WERI-Rb-1 (cell line): ENCODE measurements around the gene ZMYM4.

Experiments
- DNase-seq: peaks from one replicate; pipeline ENCODE4 v3.0.0-alpha.2; 2020
- H3K27ac ChIP-seq: fragments of 250-450 bp; sonication (Bioruptor Pico); 2 replicates; pipeline ENCODE4 v1.5.1; 2020; ENCODE audit warnings: mild to moderate bottlenecking, moderate library complexity
- H3K27me3 ChIP-seq: fragments of 250-450 bp; sonication (Bioruptor Pico); 2 replicates; pipeline ENCODE4 v1.5.1; 2021; ENCODE audit warnings: mild to moderate bottlenecking, low read depth, moderate library complexity; ENCODE audit not compliant: insufficient read depth, severe bottlenecking
- H3K36me3 ChIP-seq: fragments of 250-450 bp; sonication (Bioruptor Pico); 2 replicates; pipeline ENCODE4 v1.5.1; 2020; ENCODE audit warnings: mild to moderate bottlenecking, moderate library complexity
- H3K4me3 ChIP-seq: 2 replicates; pipeline ENCODE4 v1.5.1; 2011; ENCODE audit warnings: low read depth, mild to moderate bottlenecking, control low read depth, low read length
- H3K9me3 ChIP-seq: fragments of 250-450 bp; sonication (Bioruptor Pico); 2 replicates; pipeline ENCODE4 v1.5.1; 2021; ENCODE audit warnings: mild to moderate bottlenecking, moderate library complexity; ENCODE audit not compliant: severe bottlenecking
- TF ChIP-seq, protein P1 (sequence below): IDR thresholded peaks from 2 replicates; pipeline ENCODE4 v1.5.1; 2011; ENCODE audit warnings: low read depth, mild to moderate bottlenecking, control low read depth, inconsistent platforms, low read length

ZMYM4 gene

DNA sequence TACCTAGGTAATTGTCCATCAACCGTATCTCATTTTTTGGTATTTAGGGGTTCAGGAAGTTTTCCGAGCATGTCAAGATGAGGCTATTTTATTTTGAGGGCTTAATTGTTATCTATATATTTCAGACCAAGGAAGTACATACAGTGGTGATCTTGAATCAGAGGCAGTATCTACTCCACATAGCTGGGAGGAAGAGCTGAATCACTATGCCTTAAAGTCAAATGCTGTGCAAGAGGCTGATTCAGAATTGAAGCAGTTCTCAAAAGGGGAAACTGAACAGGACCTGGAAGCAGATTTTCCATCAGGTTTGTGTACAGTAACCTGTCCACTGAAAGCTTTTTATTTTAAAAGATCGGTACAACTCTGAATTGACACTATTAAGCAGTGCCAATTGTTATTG is 130.2 kb downstream of the ZMYM4 start:
- Histone ChIP-seq H3K9me3 (no peaks in the 10 kb centered on the region), H3K36me3 (peaks cover 81% of the 10 kb centered on the region), H3K4me3 (no peak overlapping the region), H3K27ac (no peak overlapping the region), H3K27me3 (no peaks in the 10 kb centered on the region)
- TF ChIP-seq, protein P1, sequence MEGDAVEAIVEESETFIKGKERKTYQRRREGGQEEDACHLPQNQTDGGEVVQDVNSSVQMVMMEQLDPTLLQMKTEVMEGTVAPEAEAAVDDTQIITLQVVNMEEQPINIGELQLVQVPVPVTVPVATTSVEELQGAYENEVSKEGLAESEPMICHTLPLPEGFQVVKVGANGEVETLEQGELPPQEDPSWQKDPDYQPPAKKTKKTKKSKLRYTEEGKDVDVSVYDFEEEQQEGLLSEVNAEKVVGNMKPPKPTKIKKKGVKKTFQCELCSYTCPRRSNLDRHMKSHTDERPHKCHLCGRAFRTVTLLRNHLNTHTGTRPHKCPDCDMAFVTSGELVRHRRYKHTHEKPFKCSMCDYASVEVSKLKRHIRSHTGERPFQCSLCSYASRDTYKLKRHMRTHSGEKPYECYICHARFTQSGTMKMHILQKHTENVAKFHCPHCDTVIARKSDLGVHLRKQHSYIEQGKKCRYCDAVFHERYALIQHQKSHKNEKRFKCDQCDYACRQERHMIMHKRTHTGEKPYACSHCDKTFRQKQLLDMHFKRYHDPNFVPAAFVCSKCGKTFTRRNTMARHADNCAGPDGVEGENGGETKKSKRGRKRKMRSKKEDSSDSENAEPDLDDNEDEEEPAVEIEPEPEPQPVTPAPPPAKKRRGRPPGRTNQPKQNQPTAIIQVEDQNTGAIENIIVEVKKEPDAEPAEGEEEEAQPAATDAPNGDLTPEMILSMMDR: no peak
- no peak for DNase-seq

DNA sequence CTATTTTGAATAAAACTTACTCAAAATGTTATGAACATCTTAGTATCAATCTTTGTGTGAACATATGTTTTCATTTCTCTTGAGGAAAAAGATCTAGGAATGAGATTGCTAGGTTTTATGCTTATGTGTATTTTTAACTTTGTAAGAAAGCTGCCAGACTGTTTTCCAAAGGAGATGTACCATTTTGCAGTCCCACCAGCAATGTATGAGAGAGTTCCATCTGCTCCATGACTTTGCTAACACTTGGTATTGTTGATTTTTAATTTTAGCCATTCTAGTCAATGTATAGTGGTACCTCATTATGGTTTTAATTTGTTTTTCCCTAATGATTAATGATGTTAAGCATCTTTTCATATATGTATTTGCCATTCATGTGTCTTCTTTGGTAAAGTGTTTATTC is 132.5 kb downstream of the ZMYM4 start:
- H3K27ac ChIP-seq: no peak overlapping the region
- no peaks in the 10 kb centered on the region for H3K9me3 ChIP-seq
- no peak overlapping the region for H3K4me3 ChIP-seq
- TF ChIP-seq, protein P1: no peak
- no peaks in the 10 kb centered on the region for H3K27me3 ChIP-seq
- peaks cover 79% of the 10 kb centered on the region for H3K36me3 ChIP-seq
- no peak for DNase-seq

DNA sequence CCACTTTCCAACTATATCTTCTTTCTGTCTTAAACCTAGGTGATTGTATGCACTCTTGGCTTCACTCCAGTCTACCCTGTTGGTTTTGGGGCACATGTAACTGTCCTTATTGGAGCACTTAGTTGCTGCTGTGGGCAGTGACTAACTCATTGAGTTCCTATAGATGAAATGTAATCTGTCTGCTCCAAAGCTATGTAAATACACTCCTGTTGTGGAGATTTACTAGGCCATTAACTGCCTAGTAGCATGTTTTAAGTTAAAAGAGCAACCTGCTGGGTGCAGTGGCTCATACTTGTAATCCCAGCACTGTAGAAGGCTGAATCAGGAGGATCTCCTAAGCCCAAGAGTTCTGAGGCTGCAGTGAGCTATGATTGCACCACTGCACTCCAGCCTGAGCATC is 137.6 kb downstream of the ZMYM4 start:
- Histone ChIP-seq H3K36me3 (peaks cover 65% of the 10 kb centered on the region), H3K4me3 (no peak overlapping the region), H3K27ac (no peak overlapping the region), H3K9me3 (no peaks in the 10 kb centered on the region), H3K27me3 (no peaks in the 10 kb centered on the region)
- no peak for DNase-seq
- TF ChIP-seq, protein P1: no peak

DNA sequence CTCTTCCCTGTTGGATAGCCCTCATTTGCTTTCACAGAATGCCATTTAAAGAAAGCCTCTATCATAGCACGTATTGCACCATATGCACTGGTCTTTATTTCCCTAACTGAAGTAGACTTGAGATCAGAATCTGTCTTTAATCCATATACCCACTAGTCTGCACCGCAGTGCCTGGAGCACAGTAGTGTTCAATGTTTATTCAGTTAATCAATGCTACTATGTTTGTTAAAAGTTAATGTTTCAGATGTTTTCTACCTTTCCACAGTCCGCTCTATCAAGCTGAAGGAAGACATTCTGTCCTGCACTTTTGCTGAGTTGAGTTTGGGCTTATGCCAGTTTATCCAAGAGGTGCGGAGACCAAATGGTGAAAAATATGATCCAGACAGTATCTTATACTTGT is 139.2 kb downstream of the ZMYM4 start:
- H3K36me3 ChIP-seq: peaks cover 52% of the 10 kb centered on the region
- DNase-seq: no peak
- no peak overlapping the region for H3K4me3 ChIP-seq
- no peaks in the 10 kb centered on the region for H3K27me3 ChIP-seq
- TF ChIP-seq, protein P1: no peak
- no peaks in the 10 kb centered on the region for H3K9me3 ChIP-seq
- no peak overlapping the region for H3K27ac ChIP-seq

DNA sequence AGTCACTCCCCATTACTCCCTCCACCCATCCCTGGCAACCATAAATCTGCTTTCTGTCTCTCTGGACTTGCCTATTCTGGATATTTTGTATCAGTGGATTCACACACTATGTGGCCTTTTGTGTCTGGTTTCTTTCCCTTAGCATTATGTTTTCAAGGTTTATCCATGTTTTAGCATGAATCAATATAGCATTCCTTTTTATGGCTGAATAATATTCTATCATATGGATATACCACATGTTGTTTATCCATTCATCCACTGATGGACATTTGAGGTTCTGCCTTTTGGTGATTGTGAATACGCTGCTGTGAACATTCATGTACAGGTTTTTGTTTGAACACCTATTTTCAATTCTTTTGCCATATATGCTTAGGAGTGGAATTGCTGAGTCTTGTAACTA is 140.4 kb downstream of the ZMYM4 start:
- no peak overlapping the region for H3K27ac ChIP-seq
- H3K27me3 ChIP-seq: no peaks in the 10 kb centered on the region
- H3K36me3 ChIP-seq: peaks cover 45% of the 10 kb centered on the region
- no peak for DNase-seq
- no peaks in the 10 kb centered on the region for H3K9me3 ChIP-seq
- TF ChIP-seq, protein P1: no peak
- no peak overlapping the region for H3K4me3 ChIP-seq

DNA sequence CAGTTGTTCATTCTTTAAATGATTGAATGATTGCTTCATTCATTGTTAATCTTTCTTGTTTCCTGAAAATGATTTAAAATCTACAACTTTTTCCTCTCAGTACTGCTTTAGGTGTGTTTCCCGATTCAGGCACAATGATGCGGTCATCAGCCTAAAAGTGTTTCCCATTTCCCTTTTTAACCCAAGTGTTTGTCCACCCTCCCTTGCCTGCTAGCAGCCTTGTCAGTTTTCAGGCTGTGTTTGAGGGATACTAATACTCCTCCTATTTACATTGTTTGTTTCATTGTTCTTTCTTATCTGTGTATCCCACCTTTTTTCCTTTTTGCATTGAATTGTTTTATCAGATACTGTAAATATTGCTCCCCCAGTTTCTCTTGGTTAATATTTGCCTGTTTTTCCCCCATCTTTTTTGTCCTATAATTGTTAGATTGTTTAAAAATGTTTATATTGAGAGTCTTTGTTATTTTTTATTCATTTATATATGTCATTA is 157.6 kb downstream of the ZMYM4 start:
- H3K27ac ChIP-seq: no peak overlapping the region
- no peaks in the 10 kb centered on the region for H3K9me3 ChIP-seq
- H3K4me3 ChIP-seq: no peak overlapping the region
- H3K36me3 ChIP-seq: peaks cover 9% of the 10 kb centered on the region
- no peaks in the 10 kb centered on the region for H3K27me3 ChIP-seq
- TF ChIP-seq, protein P1: no peak
- DNase-seq: no peak
